Kidney (tissue), 14 donors: Measurements from ENCODE around the gene PPFIBP1. TPM values are rescaled to one million over a fixed set of nuclear protein-coding genes. Genes with fewer than 3 reads are reported as not detected.
"Not testable (repeated sequence)": the region's sequence is repeated elsewhere in the genome, so short reads cannot be mapped to it uniquely, and the experiment has no call there.

Experiments used
- DNase-seq, 5 donors: peaks; one replicate each; pipeline ENCODE4 v3.0.0-alpha.2; 2013 to 2020
- FAIRE-seq: peaks from 2 replicates; lab custom pipeline; 2012; peaks lifted over from hg19 to GRCh38; lab: Jason Lieb, UNC
- H3K27ac ChIP-seq, 2 donors: one replicate each; pipeline ENCODE4 v1.7.0; 2013; ENCODE audit warnings: low read depth in 2 of 2, low read length in 2 of 2, inconsistent platforms in 1 of 2
- H3K27me3 ChIP-seq: one replicate; pipeline ENCODE4 v1.7.1; 2013; ENCODE audit warnings: low read length, inconsistent platforms; ENCODE audit not compliant: control insufficient read depth, insufficient read depth
- H3K36me3 ChIP-seq, 3 donors: one replicate each; pipeline versions ENCODE4 v1.7.0 to v1.7.1; 2013; ENCODE audit warnings: low read length in 3 of 3, control low read depth in 1 of 3, inconsistent platforms in 1 of 3; ENCODE audit not compliant: insufficient read depth in 3 of 3, control insufficient read depth in 2 of 3
- H3K4me1 ChIP-seq, 3 donors: one replicate each; pipeline versions ENCODE4 v1.7.0 to v1.7.1; 2013; ENCODE audit warnings: low read length in 3 of 3, inconsistent platforms in 1 of 3, low read depth in 1 of 3; ENCODE audit not compliant: control insufficient read depth in 2 of 3, insufficient read depth in 2 of 3
- H3K4me3 ChIP-seq, 3 donors: one replicate each; pipeline versions ENCODE4 v1.7.0 to v1.8.1; 2013; ENCODE audit warnings: low read length in 3 of 3, control low read depth in 1 of 3, inconsistent platforms in 1 of 3
- H3K9ac ChIP-seq, 3 donors: one replicate each; pipeline versions ENCODE4 v1.7.0 to v1.7.1; 2013; ENCODE audit warnings: low read length in 3 of 3, control low read depth in 1 of 3, inconsistent platforms in 1 of 3
- H3K9me3 ChIP-seq, 3 donors: one replicate each; pipeline versions ENCODE4 v1.7.0 to v1.7.1; 2013; ENCODE audit warnings: low read length in 3 of 3, control low read depth in 1 of 3, inconsistent platforms in 1 of 3; ENCODE audit not compliant: control insufficient read depth in 2 of 3, insufficient read depth in 1 of 3
- intact Hi-C: fragments of 100-400 bp; cut with DNase I; formaldehyde crosslinking; loops from one replicate; pipeline ENCODE4 v1.11.1; 2022
- polyA plus RNA-seq: library from polyadenylated mRNA; stranded (reverse); fragments of 350-450 nt; fragmentation: Illumina TruSeq; extraction: RNeasy Lipid Tissue Mini Kit (QIAGEN cat#74804); gene quantifications from one replicate; pipeline ENCODE4 v1.2.3, GENCODE V29; 2014; ENCODE audit warnings: low read depth, low replicate concordance; ENCODE audit not compliant: insufficient read depth
- total RNA-seq: library from RNA; stranded (reverse); fragmentation: NEBNext Ultra II Directional; extraction: Animal tissue kit (Norgen Biotek cat#: 25700); gene quantifications from one replicate; pipeline ENCODE4 v1.2.1, GENCODE V29; 2021
- TF ChIP-seq, protein P1 (sequence below): IDR thresholded peaks from 3 replicates; pipeline ENCODE4 v1.5.1; 2012; ENCODE audit warnings: mild to moderate bottlenecking, moderate library complexity, borderline replicate concordance; ENCODE audit not compliant: insufficient read depth; ENCODE audit errors: extremely low read depth
- donor health status: control.
- donor health status: control.
- donor health status: control.
- donor health status: control.
- donor health status: control.
- donor health status: DM: yes; HTN: yes; CAD: no.
- donor health status: Normal renal cell carcinoma (clear cell type).

The PPFIBP1 gene
- total and polyA plus RNA-seq, 2 donors from 2014 or later: 12.7 to 175 TPM

DNA sequence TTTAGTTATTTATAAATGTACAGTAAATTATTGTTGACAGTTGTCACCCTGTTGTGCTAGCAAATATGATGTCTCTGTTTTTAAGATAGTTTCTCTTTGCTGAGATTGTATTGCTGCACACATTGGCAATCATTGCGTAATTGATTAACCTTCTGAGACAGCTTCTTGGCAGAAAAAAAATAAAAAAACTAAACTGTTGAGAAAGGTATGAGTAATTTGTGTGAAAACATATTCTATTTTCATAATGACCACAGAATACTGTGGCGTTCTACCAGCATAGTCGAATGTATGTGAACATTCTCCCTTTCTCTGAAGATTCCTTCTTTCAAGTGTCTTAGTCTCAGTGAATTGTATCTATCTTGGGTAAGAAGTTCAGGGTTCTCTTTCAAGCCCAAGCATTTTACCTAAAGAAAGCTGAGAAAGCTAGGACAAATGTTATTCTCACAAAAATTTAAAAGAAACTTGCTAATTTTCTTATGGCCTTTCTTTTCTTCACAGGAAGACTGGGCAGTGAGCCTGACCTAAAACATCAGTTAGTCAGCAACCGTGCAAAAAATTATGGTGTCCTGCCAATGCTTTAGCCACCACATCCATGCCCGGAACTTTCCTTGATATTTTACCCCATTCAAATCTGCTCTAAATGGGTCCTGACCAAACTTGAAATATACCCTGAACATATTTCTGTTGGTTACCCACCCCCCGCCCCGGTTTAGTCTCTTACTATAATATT lies 103.3 kb downstream of the PPFIBP1 start:
- Histone ChIP-seq H3K27ac (no peak overlapping the region), H3K4me3 (no peak overlapping the region), H3K9ac (no peak overlapping the region), H3K4me1 (peaks cover 0 to 7% (median 4%) of the 10 kb centered on the region in 3 donors), H3K9me3 (no peaks in the 10 kb centered on the region), H3K27me3 (no peaks in the 10 kb centered on the region), H3K36me3 (no peaks in the 10 kb centered on the region)
- TF ChIP-seq, protein P1, sequence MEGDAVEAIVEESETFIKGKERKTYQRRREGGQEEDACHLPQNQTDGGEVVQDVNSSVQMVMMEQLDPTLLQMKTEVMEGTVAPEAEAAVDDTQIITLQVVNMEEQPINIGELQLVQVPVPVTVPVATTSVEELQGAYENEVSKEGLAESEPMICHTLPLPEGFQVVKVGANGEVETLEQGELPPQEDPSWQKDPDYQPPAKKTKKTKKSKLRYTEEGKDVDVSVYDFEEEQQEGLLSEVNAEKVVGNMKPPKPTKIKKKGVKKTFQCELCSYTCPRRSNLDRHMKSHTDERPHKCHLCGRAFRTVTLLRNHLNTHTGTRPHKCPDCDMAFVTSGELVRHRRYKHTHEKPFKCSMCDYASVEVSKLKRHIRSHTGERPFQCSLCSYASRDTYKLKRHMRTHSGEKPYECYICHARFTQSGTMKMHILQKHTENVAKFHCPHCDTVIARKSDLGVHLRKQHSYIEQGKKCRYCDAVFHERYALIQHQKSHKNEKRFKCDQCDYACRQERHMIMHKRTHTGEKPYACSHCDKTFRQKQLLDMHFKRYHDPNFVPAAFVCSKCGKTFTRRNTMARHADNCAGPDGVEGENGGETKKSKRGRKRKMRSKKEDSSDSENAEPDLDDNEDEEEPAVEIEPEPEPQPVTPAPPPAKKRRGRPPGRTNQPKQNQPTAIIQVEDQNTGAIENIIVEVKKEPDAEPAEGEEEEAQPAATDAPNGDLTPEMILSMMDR: no peak
- intact Hi-C loops: no loop called here
- FAIRE-seq (no peak), DNase-seq (no peak)

DNA sequence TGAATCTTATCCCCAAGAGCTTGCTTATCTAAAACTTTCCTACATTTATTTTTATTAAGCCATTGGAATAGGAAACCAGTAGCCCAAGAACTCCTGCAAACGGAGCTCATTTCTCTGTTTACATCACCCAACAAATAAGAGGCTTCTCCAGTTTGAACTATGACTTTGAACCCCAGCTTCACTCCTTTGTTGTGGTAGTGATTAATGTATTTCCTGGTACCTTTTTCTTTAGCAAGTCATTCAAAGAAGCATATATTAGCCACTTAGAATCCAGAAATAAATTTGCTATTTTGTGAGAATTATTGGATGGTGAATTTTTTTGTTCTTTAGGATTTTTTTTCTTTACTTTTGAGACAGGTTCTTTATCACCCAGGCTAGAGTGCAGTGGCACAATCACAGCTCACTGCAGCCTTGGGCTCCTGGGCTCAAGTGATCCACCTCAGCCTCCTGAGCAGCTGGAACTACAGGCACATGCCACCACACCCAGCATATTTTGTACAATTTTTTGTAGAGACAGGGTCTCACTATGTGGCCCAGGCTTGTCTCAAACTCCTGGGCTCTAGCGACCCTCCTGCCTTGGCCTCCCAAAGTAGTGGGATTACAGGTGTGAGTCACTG lies 104.0 kb downstream of the PPFIBP1 start:
- intact Hi-C loops, DNase-seq, H3K27me3 ChIP-seq, H3K4me3 ChIP-seq, H3K9me3 ChIP-seq, H3K4me1 ChIP-seq, H3K36me3 ChIP-seq, H3K27ac ChIP-seq, H3K9ac ChIP-seq, FAIRE-seq: not testable (repeated sequence)

DNA sequence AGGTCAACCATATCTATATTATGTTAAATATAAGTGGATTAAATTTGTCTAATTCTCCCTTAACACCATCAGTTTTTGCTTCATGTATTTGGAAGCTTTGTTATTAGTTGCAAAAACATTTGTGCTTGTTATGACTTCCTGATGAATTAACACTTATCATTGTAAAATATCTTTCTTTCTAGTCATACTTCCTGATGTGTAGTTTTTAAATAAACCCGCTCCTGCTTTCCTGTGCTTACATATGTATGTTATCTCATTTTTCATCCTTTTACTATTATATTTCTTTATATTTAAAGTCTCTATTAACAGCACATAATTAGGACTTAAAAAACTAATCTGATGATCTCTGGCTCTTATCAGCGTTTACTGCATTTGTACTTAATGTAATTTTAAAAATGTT lies 106.2 kb downstream of the PPFIBP1 start:
- DNase-seq, H3K9ac ChIP-seq, H3K27me3 ChIP-seq, H3K27ac ChIP-seq, H3K4me3 ChIP-seq, intact Hi-C loops, H3K36me3 ChIP-seq, H3K4me1 ChIP-seq, H3K9me3 ChIP-seq: not testable (repeated sequence)
- FAIRE-seq: peak; percentile 72

DNA sequence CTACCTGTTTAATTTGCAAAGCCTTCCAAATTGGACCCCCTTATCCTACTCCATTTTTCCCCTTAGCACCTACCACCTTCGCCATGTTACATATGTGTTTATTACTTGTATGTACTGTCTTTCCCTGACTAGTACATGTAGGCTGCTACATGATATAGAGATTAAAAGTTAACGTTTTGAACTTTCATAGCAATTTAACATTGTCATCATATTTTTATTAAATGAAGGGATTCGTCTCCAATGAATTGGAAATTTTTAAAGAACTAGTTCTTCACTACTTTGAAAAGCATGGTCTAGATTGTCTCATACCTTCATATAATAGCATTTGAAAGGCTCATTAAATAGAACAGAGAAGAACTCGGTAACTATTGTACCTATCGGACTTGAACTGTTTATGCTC lies 107.4 kb downstream of the PPFIBP1 start:
- Histone ChIP-seq H3K36me3 (peaks cover 0 to 3% (median 0%) of the 10 kb centered on the region in 3 donors), H3K27me3 (no peaks in the 10 kb centered on the region), H3K4me1 (no peaks in the 10 kb centered on the region), H3K9ac (no peak overlapping the region), H3K9me3 (no peaks in the 10 kb centered on the region), H3K4me3 (no peak overlapping the region), H3K27ac (no peak overlapping the region)
- peak; percentile 25 for FAIRE-seq
- intact Hi-C loops: no loop called here
- TF ChIP-seq, protein P1: no peak
- no peak for DNase-seq
